ENCODE data around the gene NUDT22.

NUDT22 gene

GRCh38 chr11:64267207-64267945 is 41.3 kb downstream of the NUDT22 start:
- in situ Hi-C loops (cut with MboI; ENCODE audit: low sequenced_read_pairs): no loop called here

DNA sequence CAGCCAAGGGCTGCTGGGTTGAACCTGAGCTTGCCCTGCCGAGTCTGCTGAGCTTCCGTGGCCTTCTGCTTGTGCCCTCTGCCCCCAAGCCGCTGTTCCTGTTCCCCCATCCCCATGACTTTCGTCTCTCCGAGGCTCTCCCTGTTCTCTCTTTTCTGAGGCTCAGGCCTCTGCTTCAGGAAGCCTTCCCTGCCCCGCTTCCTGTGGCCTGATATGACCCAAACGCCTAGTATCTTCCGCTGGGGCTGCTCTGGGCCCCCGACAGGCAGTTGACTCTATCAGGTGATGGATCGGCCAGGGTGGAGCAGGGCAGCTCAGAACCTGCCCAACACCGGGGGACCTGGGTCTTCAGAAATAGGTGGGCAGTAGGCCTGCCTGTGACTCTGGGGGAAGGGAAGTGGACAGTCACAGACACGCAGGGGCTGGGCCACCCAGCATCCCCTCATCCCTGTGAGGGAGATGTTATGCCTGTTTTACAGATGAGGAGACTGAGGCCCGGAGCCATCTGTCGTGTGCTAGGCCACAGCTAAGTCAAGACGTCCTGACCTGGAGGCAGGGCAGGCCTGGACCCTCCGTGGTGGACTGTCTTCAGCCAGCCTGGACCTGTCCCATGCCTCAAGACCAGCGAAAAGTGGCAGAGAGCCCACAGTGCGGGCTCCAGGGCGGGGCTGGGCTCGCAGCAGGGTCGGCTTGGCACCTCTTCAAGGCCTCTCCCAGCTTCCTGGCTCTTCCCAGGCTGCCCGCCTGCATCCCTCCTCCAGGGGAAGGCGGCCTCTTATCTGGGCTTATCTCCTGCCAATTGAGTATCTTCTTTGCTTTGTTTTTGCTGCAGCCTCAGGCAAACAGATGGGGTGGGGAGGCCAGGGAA is 42.2 kb downstream of the NUDT22 start:
- in situ Hi-C loops (cut with MboI; ENCODE audit: low sequenced_read_pairs): no loop called here

- in situ Hi-C loops (cut with MboI; ENCODE audit: low sequenced_read_pairs): no loop called here
Observed at GRCh38 chr11:64268893-64269539, 42.9 kb downstream of the NUDT22 start.

GRCh38 chr11:64269540-64270220 is 43.6 kb downstream of the NUDT22 start:
- in situ Hi-C loops (cut with MboI; ENCODE audit: low sequenced_read_pairs): no loop called here

- in situ Hi-C loops (cut with MboI; ENCODE audit: low sequenced_read_pairs): no loop called here
Observed at GRCh38 chr11:64275031-64275800, 49.1 kb downstream of the NUDT22 start.

DNA sequence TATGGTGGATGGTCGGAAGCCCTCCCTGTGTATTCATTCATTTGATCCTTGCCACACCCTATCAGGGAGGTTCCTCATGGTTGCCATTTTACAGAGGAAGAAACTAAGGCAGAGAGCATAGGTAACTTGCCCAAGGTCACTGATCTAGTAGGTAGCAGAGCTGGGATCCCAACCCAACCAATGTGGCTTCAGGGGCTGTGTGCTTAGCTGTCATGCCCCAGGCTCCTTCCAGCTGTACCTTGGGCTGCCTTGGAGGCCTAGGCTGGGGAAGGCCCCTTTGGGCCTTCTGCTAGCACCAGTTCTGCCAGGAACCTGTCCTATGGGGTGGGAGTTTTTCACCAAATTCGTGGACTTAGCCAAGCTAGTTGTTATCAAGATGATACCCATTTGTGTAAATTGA is 49.8 kb downstream of the NUDT22 start:
- in situ Hi-C loops (cut with MboI; ENCODE audit: low sequenced_read_pairs): no loop called here

GRCh38 chr11:64276653-64277431 is 50.8 kb downstream of the NUDT22 start:
- in situ Hi-C loops (cut with MboI; ENCODE audit: low sequenced_read_pairs): no loop called here

GRCh38 chr11:64278576-64279190 is 52.6 kb downstream of the NUDT22 start:
- in situ Hi-C loops (cut with MboI; ENCODE audit: low sequenced_read_pairs): no loop called here

All from HL-60/S4 treated with phorbol 12-myristate 13-acetate at 8.2 ng/mL for 4 days and 3 days (cell line).